Suppressor macrophage treated with lipopolysaccharide for 1 hour (primary cell): ENCODE results near the gene FXYD2.

Experiments
- DNase-seq, 3 donors: peaks; one replicate each; pipeline ENCODE4 v3.0.0-alpha.2; 2020 to 2022

Gene FXYD2

DNA sequence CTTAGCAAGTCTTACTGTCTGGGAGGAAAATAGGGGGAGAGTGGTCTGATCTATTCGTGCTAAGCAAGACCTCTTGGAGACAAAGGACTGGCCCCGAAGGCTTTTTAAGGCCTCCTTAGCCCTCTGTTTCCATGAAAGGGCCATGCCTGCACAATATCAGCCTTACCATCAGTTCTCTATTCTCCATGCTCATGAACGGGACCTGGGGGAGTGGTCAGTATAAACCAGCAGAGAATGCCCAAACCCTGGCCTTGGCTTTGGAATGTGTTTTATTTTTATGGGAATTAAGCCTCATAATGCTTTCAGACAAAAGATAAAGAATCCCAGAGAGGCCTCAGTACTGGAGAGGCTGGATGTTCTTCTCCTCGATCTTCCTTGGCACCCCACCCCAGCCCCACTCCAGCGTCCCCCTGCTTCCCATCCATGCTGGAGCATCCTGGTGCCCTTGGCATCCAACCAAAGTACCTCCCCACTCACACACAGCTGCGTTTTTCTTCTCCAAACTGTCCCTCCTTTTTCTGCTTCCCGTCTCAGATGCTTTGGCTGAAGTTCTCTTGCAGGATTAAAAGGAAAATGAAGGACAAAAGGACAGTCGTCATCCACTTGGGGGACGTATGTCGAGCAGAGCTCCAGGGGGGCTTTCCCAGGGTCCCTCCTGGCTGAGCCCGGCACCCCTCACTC lies 33.3 kb upstream of the FXYD2 start:
- no peak for DNase-seq

DNA sequence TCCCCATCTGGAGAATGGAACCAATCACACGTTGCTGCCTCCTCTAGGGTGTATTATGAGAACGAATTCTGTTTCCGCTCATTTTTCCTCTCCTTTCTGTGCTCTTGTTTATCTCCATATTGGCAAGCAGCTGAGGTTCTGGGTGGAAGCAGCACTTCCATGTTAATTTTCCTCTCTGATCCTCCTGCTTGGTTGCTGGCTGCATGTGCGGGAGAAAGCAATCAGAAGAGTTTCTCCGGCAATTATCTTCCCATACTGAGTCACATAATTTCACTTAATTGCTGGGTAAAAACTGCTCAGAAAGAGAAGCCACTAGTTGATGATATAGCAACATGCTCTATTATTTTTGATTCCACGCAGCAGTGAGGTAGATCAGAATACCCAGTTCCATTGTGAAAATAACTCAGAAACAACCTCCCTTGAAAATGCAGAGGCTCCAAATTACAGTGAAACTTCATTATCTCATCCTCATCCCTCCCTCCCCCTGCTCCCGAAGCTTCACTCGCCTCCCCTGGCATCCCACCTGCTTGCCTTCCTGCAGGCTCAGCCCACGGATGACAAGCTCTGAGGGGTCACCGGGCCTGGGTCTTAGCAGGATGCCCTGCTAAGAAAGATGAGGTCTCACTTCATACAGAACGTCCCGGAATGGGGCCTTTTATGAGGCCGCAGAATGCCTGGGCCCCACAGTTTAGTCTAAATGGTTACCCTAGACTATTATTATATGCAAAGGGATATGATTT lies 31.5 kb upstream of the FXYD2 start:
- no peak for DNase-seq

- no peak for DNase-seq
These were observed 30.8 kb upstream of the FXYD2 start for GRCh38 chr11:117855186-117855845.

GRCh38 chr11:117852309-117852708 lies 27.8 kb upstream of the FXYD2 start:
- DNase-seq = no peak

DNA sequence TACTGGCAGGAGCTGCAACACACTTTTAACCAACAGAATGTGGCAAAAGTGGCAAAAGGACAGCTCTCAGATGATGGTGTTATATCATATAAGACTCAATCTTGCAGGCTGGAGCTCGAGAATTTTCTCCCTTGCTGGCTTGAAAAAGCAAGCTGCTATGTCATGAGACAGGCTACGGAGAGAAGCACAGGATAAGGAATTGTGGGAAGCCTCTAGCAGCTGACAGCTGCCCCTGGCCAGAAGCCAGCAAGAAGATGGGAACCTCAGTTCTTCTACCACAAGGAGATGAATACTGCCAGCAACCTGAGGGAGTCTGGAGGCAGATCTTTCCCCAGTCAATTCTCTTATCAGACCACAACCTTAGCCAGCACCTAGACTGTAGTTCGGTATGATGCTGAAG lies 27.3 kb upstream of the FXYD2 start:
- DNase-seq = no peak

GRCh38 chr11:117851106-117851505 lies 26.6 kb upstream of the FXYD2 start:
- peak; percentile 32 to 49 (median 49) for DNase-seq

DNA sequence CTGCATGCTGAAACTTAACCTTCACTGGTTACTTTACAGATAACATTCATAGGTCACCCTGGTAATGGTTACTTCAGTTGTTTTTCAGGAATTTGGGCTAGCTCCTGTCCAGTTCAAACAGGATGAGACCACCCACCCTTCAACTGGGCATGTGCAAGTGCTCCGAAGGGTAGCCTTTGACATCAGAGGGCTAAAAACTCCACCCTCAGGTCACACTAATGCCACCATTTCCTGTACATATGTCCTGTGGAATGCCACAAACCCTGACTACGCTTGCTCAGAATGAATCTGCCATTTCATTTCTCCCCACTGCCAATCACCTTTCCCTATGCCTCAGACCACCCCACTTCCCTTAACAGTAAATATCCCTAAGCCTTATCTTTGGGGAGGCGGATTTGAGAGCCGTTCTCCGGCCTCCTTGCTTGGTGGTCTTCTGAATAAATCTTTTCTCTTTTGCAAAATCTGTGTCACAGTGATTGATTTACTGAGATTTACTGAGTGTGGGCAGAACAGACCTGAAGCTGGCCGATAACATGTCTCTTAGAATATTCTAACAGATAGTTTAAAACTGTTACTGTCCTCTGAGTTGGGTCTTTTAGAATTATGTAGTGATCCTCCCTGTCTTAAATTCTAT lies 25.4 kb upstream of the FXYD2 start:
- no peak for DNase-seq

DNA sequence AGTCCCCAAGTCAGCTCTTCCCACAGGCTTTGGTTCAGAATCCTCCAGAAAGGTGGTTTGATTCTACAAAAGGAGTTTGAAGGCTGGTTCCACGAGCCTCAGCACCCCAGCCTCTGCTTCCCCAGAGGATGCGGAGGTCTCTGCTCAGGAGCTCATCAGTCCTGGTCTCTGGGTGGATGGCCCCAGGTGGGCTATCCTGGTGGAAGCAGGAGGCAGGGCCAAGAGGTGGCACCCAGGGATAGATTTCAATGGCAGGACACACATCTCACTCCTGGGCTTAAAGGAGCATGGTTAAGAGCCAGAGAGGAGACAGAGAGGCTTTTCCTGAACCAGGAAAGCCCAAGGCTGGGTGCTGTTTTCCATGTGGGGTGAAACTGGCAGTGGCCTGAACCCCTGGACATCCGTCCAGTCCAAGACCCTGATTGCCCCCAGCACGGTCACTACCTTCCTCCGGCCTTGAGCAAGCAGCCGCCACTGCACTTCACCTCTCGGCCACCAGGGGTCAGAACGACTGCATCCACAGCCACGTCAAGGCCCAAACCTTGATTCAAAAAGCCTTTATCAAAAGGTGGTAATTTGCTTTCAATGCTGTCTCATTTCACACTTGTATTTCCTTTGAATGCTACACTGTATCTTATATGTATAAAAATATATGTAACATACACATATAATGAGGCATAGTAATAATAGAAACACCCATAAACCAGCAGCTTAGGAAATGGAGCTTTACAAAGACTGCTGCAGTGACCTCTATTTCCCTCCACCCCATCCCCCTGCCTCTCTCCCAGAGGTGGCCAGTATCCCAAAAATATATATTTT lies 19.3 kb upstream of the FXYD2 start:
- DNase-seq = peak; percentile 81 to 91 (median 89)

DNA sequence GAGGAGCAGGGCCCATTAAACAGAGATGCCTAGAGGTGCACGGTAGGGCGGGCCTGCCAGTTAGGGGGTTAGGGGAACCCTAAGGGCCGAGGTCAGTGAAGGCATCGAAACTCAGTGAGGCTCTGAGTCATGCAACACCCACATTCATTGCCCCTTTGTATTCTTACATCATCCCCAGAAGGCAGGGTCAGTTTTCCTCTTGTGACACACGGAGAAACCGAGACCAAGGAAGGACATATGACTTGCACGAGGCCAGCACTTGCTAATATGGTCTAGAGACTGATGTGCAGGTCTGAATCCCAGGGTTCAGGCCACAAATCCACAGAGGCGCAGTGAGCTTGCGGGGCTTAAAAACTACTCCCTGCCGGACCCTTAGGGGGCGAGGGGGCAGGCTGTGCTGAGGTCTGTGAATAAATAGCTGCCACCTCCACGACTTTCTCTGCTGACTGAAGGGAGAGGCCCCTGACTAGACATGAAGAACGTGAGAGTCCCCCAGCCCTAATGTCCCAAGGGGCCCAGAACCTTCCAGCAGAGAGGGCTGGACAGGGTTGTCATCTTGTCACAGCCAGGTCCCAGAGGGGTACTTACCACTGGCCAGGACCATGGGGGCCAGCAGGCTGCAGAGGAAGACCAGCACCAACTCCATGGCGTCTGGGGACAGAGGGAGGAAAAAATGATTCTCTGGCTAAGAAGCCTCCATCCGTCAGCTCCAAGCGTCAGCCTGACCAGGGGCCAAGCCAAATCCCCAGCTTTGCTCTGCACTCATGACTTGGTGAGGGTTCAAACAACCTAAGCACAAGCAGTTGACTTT lies 17.8 kb upstream of the FXYD2 start:
- peak; percentile 95 to 99 (median 98) for DNase-seq

- peak; percentile 47 to 55 (median 55) for DNase-seq
These were observed 17.0 kb upstream of the FXYD2 start for GRCh38 chr11:117841551-117842031.

- no peak for DNase-seq
These were observed 16.5 kb upstream of the FXYD2 start for GRCh38 chr11:117840881-117841550.

GRCh38 chr11:117839936-117840813 lies 15.6 kb upstream of the FXYD2 start:
- no peak for DNase-seq

DNA sequence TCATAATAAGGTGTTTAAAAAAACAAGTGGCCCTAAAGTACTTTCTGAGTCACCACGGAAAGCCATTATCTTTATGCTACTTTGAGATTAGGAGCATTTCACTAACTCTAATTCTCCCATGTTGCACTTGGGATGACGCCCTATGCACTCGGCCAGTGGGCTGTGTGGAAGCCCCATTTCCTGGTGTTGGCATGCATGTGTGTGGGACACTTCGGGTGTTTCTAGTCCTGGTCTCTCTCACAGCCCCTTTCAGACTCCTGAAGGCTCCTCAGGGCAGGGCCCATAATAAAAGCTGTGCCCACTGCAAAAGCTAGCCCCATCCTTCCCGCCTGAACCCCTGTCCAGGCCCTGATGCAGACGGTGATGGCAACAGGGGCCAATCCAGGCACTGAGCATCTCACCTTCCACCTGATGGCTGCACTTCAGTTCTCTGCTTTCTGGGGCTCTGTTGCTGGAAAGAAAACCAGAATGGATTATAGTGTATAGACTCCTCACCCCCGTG lies 14.9 kb upstream of the FXYD2 start:
- no peak for DNase-seq

DNA sequence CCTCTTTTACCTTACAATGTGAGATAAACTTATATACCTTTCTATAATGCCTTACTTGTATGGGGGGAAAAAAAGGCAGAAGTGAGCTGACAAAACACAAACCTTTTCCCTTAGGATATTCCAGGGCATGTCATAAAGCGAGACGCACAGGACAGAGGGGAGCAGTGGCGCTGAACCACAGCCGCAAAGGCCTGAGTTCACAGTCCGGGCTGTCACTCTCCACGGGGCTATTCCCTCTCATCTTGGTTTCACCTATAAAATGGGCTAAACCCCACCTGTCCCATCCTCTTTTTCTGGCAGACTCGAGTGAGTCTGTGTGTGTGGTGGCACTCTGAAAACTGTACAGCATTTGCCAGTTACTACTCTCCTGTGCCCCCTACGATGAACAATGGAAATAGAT lies 14.4 kb upstream of the FXYD2 start:
- DNase-seq = no peak

DNA sequence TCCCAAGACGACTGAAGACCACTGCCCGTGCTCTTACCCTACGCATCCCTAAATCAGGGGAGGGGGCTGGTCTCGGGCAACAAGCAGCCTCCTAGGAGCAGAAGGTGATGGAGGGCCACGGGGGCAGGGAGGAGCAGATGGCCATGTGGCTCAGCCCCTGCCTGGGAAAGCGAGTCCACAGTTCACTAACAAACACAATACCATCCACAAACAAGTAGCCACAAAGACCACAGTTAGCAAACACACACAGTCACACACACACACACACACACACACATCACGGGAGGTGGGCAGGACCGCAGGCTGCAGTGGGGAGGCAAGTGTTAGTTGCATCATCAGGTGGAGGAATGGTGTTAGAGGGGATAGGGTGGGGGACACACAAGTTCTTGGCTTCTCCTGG lies 13.2 kb upstream of the FXYD2 start:
- DNase-seq = no peak

DNA sequence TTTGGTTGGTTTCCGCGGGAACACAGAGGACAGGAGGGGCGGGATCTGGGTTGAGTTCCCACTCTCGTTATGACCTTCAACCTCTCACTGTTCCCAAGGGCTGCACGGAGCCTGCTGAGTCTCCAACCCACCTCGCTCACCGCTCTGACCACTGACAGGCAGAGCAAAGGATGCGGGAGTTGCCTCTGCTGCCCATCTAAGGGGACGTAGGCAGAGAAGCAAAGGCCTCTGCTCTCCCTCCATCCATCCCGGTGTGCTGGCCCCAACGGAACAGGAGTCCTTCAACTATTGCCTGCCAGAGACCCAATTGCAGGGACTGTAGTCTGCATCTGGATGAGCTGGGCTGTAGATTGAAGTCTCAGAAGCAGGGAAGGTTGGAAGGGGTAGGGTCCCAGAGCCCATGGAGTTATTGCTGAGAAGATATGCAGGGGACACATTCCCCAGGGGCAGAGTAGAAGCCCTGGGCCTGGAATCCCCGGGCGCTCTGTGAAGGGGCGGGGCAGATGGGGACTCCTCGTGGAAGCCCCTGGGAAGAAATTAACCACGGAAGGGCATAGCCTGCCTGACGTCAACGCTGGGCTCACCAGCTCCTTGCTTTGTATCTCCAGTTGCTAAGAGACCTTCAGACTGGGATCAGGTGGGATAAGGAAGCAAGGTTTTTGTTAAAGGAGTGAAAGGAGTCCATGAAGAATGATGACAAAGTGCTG lies 12.7 kb upstream of the FXYD2 start:
- peak; percentile 32 to 59 (median 37) for DNase-seq

GRCh38 chr11:117836077-117836960 lies 11.8 kb upstream of the FXYD2 start:
- peak; percentile 44 to 50 (median 46) for DNase-seq

GRCh38 chr11:117835576-117835975 lies 11.0 kb upstream of the FXYD2 start:
- no peak for DNase-seq
